Neuronal stem cell (in vitro differentiated cells): Measurements from ENCODE around the gene GNAT1.

Source experiments
- DNase-seq: peaks from one replicate; pipeline ENCODE4 v3.0.0-alpha.2; 2013; ENCODE audit warnings: low spot score
- H2AFZ ChIP-seq: one replicate; pipeline ENCODE4 v1.6.1; 2013; ENCODE audit warnings: mild to moderate bottlenecking, low read length, inconsistent platforms
- H2AK5ac ChIP-seq: 2 replicates; pipeline ENCODE4 v1.6.1; 2013; ENCODE audit warnings: low read depth, mild to moderate bottlenecking, inconsistent platforms, low read length, moderate library complexity, mixed read lengths
- H2BK120ac ChIP-seq: 2 replicates; pipeline ENCODE4 v1.6.1; 2013; ENCODE audit warnings: low read depth, mild to moderate bottlenecking, inconsistent platforms, low read length, moderate library complexity, mixed read lengths
- H2BK12ac ChIP-seq: one replicate; pipeline ENCODE4 v1.6.1; 2013; ENCODE audit warnings: low read length, inconsistent platforms
- H2BK15ac ChIP-seq: 2 replicates; pipeline ENCODE4 v1.6.1; 2013; ENCODE audit warnings: mild to moderate bottlenecking, low read length, inconsistent platforms, mixed read lengths
- H2BK5ac ChIP-seq: one replicate; pipeline ENCODE4 v1.6.1; 2013; ENCODE audit warnings: inconsistent platforms, mild to moderate bottlenecking, low read length, moderate library complexity
- H3K14ac ChIP-seq: one replicate; pipeline ENCODE4 v1.6.1; 2013; ENCODE audit warnings: low read length, inconsistent platforms
- H3K18ac ChIP-seq: 2 replicates; pipeline ENCODE4 v1.6.1; 2013; ENCODE audit warnings: low read length, inconsistent platforms
- H3K23ac ChIP-seq: 2 replicates; pipeline ENCODE4 v1.6.1; 2013; ENCODE audit warnings: low read depth, mild to moderate bottlenecking, mixed read lengths, low read length, inconsistent platforms; ENCODE audit not compliant: poor library complexity
- H3K27ac ChIP-seq: replicated peaks from 3 replicates; pipeline ENCODE4 v1.5.1; 2013; ENCODE audit warnings: low read length, inconsistent platforms
- H3K27me3 ChIP-seq, 3 experiments: 2 replicates each; pipeline ENCODE4 v1.6.1; 2013; ENCODE audit warnings: low read length in 3 of 3, mild to moderate bottlenecking in 2 of 3, inconsistent platforms in 1 of 3, low read depth in 1 of 3, mixed read lengths in 1 of 3, moderate library complexity in 1 of 3; ENCODE audit not compliant: control insufficient read depth in 3 of 3, insufficient read depth in 3 of 3
- H3K36me3 ChIP-seq, 2 donors: replicated peaks in 1 of 2; 2 replicates each; pipeline ENCODE4 v1.6.1; 2013; ENCODE audit warnings: low read length in 2 of 2; ENCODE audit not compliant: control insufficient read depth in 2 of 2, insufficient read depth in 2 of 2
- H3K4ac ChIP-seq: 2 replicates; pipeline ENCODE4 v1.6.1; 2013; ENCODE audit warnings: inconsistent platforms, mild to moderate bottlenecking, low read length, moderate library complexity
- H3K4me1 ChIP-seq, 2 donors: 1 replicate in 1 of 2; 2 replicates in 1 of 2; pipeline ENCODE4 v1.6.1; 2013; ENCODE audit warnings: low read length in 2 of 2, low read depth in 1 of 2; ENCODE audit not compliant: control insufficient read depth in 2 of 2, insufficient read depth in 1 of 2
- H3K4me2 ChIP-seq: one replicate; pipeline ENCODE4 v1.6.1; 2013; ENCODE audit warnings: mild to moderate bottlenecking, low read length, inconsistent platforms; ENCODE audit not compliant: insufficient read depth, poor library complexity, severe bottlenecking
- H3K4me3 ChIP-seq, 2 donors: 2 replicates each; pipeline ENCODE4 v1.5.1; 2013; ENCODE audit warnings: low read length in 2 of 2, mild to moderate bottlenecking in 2 of 2, inconsistent platforms in 1 of 2, moderate library complexity in 1 of 2
- H3K79me1 ChIP-seq: one replicate; pipeline ENCODE4 v1.6.1; 2013; ENCODE audit warnings: low read depth, mild to moderate bottlenecking, inconsistent platforms, low read length, moderate library complexity
- H3K9ac ChIP-seq: one replicate; pipeline ENCODE4 v1.6.1; 2013; ENCODE audit warnings: mild to moderate bottlenecking, low read depth, low read length, inconsistent platforms; ENCODE audit not compliant: poor library complexity
- H3K9me3 ChIP-seq, 2 donors: replicated peaks in 1 of 2; 2 replicates each; pipeline versions ENCODE3 to v1.6.1; 2013; ENCODE audit warnings: low read length in 2 of 2, mild to moderate bottlenecking in 2 of 2, inconsistent platforms in 1 of 2, low read depth in 1 of 2, mixed read lengths in 1 of 2, moderate library complexity in 1 of 2; ENCODE audit not compliant: control insufficient read depth in 2 of 2, insufficient read depth in 1 of 2
- H4K8ac ChIP-seq: one replicate; pipeline ENCODE4 v1.6.1; 2013; ENCODE audit warnings: low read depth, mild to moderate bottlenecking, inconsistent platforms, low read length, moderate library complexity
- H4K91ac ChIP-seq: one replicate; pipeline ENCODE4 v1.6.1; 2013; ENCODE audit warnings: low read length, low read depth, mild to moderate bottlenecking, inconsistent platforms; ENCODE audit not compliant: poor library complexity
- WGBS, 2 donors: extraction: QIAGEN DNeasy Blood & Tissue Kit; methylation state at CpG; one replicate each; pipeline ENCODE4 v1.1.7; 2013; ENCODE audit warnings: missing lambda C conversion rate in 2 of 2, mixed read lengths in 1 of 2; ENCODE audit not compliant: insufficient read length in 2 of 2, insufficient replicate concordance in 1 of 2; ENCODE audit errors: extremely low coverage in 2 of 2; 5-methylcytosine and 5-hydroxymethylcytosine counted together

GNAT1 gene

DNA sequence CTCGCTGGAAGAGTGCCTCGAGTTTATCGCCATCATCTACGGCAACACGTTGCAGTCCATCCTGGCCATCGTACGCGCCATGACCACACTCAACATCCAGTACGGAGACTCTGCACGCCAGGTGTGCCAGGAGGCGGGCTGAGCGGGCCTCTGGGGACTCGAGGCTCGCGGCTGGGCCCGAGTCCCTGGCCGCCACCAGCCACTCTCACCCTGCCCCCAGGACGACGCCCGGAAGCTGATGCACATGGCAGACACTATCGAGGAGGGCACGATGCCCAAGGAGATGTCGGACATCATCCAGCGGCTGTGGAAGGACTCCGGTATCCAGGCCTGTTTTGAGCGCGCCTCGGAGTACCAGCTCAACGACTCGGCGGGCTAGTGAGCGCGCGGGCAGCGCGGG, 1.9 kb downstream of the GNAT1 start:
- WGBS, 2 donors, result no CpG with 5 or more reads among the region's 36 CpGs
- Histone ChIP-seq H2BK5ac (peak overlapping the region; percentile 84), H2AFZ (no peak overlapping the region), H3K4me2 (no peak overlapping the region), H3K4me1 (peaks cover 0 to 10% of the 10 kb centered on the region in 2 donors), H4K8ac (no peak overlapping the region), H3K4ac (no peak overlapping the region), H2BK12ac (peak overlapping the region; percentile 89), H2AK5ac (peak overlapping the region; percentile 100), H3K23ac (no peak overlapping the region), H3K36me3 (peaks cover 0 to under 1% of the 10 kb centered on the region in 2 donors), H2BK120ac (peak overlapping the region; percentile 64), H2BK15ac (peak overlapping the region; percentile 91), H3K27me3 (peaks cover 0 to 44% (median 3%) of the 10 kb centered on the region in 3 experiments), H3K9ac (peak overlapping the region; percentile 74), H3K18ac (peak overlapping the region; percentile 92), H3K14ac (peak overlapping the region; percentile 67), H3K27ac (no peak overlapping the region), H3K4me3 (no peak overlapping the region), H3K9me3 (no peaks in the 10 kb centered on the region), H3K79me1 (peaks cover 3% of the 10 kb centered on the region), H4K91ac (no peak overlapping the region)
- no peak for DNase-seq

DNA sequence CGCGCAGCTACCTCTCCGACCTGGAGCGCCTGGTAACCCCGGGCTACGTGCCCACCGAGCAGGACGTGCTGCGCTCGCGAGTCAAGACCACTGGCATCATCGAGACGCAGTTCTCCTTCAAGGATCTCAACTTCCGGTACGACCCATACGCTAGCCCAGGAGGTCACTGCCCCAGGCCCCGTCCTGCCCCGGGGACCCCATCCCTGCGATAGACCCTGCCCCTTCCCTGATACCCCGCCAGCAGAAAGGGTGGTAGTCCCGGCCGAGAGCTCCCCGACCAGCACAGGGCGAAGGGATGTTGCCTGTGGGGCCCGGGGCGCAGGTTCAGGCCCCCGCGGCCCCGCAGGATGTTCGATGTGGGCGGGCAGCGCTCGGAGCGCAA, 2.3 kb downstream of the GNAT1 start:
- Histone ChIP-seq H3K27me3 (peaks cover 0 to 44% (median 3%) of the 10 kb centered on the region in 3 experiments), H3K36me3 (no peaks in the 10 kb centered on the region)

DNA sequence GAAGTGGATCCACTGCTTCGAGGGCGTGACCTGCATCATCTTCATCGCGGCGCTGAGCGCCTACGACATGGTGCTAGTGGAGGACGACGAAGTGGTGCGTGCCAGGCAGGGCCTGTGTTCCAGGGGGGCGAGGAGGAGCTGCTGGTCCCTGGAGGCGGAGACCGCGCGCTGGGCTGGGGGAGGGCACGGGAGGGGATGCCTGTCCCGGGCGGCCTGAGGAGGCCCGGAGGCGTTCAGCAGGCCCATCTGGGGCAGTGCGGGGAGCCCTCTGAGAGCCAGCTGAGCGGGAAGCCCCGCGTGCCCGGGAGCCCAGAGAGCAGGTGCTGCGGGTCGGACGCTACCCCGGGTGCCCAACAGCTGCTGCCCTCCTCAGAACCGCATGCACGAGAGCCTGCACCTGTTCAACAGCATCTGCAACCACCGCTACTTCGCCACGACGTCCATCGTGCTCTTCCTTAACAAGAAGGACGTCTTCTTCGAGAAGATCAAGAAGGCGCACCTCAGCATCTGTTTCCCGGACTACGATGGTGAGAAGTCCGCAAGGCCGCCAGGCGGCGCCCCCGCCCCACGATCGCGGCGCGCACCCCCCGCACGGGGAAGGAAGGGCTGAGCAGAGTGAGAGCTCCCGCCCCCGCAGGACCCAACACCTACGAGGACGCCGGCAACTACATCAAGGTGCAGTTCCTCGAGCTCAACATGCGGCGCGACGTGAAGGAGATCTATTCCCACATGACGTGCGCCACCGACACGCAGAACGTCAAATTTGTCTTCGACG, 2.9 kb downstream of the GNAT1 start:
- no peak overlapping the region for H4K91ac ChIP-seq
- H3K4me2 ChIP-seq, result peak overlapping the region; percentile 40
- H3K4me3 ChIP-seq, result no peak overlapping the region
- H3K9ac ChIP-seq, result peak overlapping the region; percentile 30
- peaks cover 0 to 44% (median 3%) of the 10 kb centered on the region in 3 experiments for H3K27me3 ChIP-seq
- no peak overlapping the region for H3K14ac ChIP-seq
- peak overlapping the region; percentile 82 for H3K23ac ChIP-seq
- H3K18ac ChIP-seq, result peak overlapping the region; percentile 90
- DNase-seq, result peak; percentile 59
- peaks cover 3% of the 10 kb centered on the region for H3K79me1 ChIP-seq
- H2AK5ac ChIP-seq, result peak overlapping the region; percentile 100
- H2BK5ac ChIP-seq, result peak overlapping the region; percentile 84
- no peaks in the 10 kb centered on the region for H3K36me3 ChIP-seq
- peak overlapping the region; percentile 91 for H2BK15ac ChIP-seq
- H3K4me1 ChIP-seq, result peaks cover 0 to 6% of the 10 kb centered on the region in 2 donors
- no CpG with 5 or more reads among the region's 70 CpGs for WGBS, 2 donors
- H2BK120ac ChIP-seq, result no peak overlapping the region
- H2BK12ac ChIP-seq, result peak overlapping the region; percentile 97
- peak overlapping the region; percentile 19 for H4K8ac ChIP-seq
- no peak overlapping the region for H3K4ac ChIP-seq
- no peak overlapping the region for H2AFZ ChIP-seq
- H3K9me3 ChIP-seq, result no peaks in the 10 kb centered on the region
- H3K27ac ChIP-seq, result no peak overlapping the region

More for the DNA sequence above, 2.3 kb downstream of the GNAT1 start:
- Histone ChIP-seq H3K4ac (no peak overlapping the region), H3K4me2 (no peak overlapping the region), H4K91ac (no peak overlapping the region), H3K27ac (no peak overlapping the region), H3K23ac (peak overlapping the region; percentile 82), H2AK5ac (peak overlapping the region; percentile 100), H3K14ac (peak overlapping the region; percentile 27), H3K4me3 (no peak overlapping the region), H3K4me1 (peaks cover 0 to 10% of the 10 kb centered on the region in 2 donors), H3K9me3 (no peaks in the 10 kb centered on the region), H3K9ac (peak overlapping the region; percentile 30), H2BK5ac (peak overlapping the region; percentile 84), H4K8ac (peak overlapping the region; percentile 19), H2BK120ac (no peak overlapping the region), H2BK15ac (peak overlapping the region; percentile 91), H3K79me1 (peaks cover 3% of the 10 kb centered on the region), H2AFZ (no peak overlapping the region), H2BK12ac (peak overlapping the region; percentile 97), H3K18ac (peak overlapping the region; percentile 86)
- WGBS, 2 donors, result no CpG with 5 or more reads among the region's 34 CpGs
- no peak for DNase-seq

DNA sequence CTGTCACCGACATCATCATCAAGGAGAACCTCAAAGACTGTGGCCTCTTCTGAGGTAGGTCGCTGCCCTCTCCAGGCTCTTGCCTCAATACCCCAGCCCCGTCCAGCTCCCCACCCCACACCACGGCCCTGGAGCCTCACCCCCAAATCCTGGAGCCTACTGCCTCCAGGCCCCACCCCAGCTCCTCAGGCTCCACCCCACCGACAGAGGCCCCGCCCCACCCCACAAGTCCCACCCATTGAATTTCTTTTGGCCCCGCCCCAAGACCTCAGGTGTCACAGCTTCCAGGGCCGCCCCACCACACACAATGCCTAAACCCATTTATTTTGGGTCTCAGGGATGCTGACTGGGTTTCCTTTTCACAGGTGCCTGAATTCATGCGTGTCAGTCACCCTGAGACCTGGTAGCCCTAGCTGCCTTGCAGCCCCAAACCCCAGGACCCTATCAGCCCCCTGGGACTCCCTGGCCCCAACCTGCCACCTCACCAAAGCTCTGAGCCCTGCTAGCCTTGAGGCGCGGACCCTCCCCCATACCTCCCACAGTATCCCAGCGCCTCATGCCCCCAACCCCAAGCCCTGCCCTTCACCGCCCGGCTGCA, 3.6 kb downstream of the GNAT1 start:
- H3K79me1 ChIP-seq, result peaks cover 3% of the 10 kb centered on the region
- H3K36me3 ChIP-seq, result no peaks in the 10 kb centered on the region
- no peak overlapping the region for H2BK5ac ChIP-seq
- peak overlapping the region; percentile 19 for H4K91ac ChIP-seq
- no peak overlapping the region for H2BK120ac ChIP-seq
- peaks cover 0 to 6% of the 10 kb centered on the region in 2 donors for H3K4me1 ChIP-seq
- no peak overlapping the region for H3K27ac ChIP-seq
- H3K23ac ChIP-seq, result peak overlapping the region; percentile 65
- H3K9ac ChIP-seq, result no peak overlapping the region
- H2AK5ac ChIP-seq, result peak overlapping the region; percentile 71
- no peak overlapping the region for H3K14ac ChIP-seq
- peak overlapping the region; percentile 90 for H3K18ac ChIP-seq
- H2AFZ ChIP-seq, result no peak overlapping the region
- no peak overlapping the region for H3K4me3 ChIP-seq
- no peak overlapping the region for H4K8ac ChIP-seq
- no peaks in the 10 kb centered on the region for H3K9me3 ChIP-seq
- DNase-seq, result no peak
- no peak overlapping the region for H3K4ac ChIP-seq
- peak overlapping the region; percentile 53 for H2BK15ac ChIP-seq
- WGBS, 2 donors, result no CpG with 5 or more reads among the region's 14 CpGs
- peak overlapping the region; percentile 40 for H3K4me2 ChIP-seq
- peaks cover 0 to 44% (median 3%) of the 10 kb centered on the region in 3 experiments for H3K27me3 ChIP-seq
- peak overlapping the region; percentile 2 for H2BK12ac ChIP-seq
